ENCODE results near the gene CERS5.

CERS5 gene

GRCh38 chr12:50117057-50117622 lies 50.0 kb downstream of the CERS5 start:
- no peak overlapping the region for H3K4me3 ChIP-seq (ENCODE audit: low read depth, low read length, poor library complexity, severe bottlenecking)
- no peaks in the 10 kb centered on the region for H3F3A ChIP-seq (ENCODE audit: insufficient read depth, low read length)
- no peak overlapping the region for H3K4me2 ChIP-seq (ENCODE audit: low read length)
- no peaks in the 10 kb centered on the region for H3K27me3 ChIP-seq (ENCODE audit: insufficient read depth, low read length)
- H3K27ac ChIP-seq (ENCODE audit: low read depth, low read length, poor library complexity, severe bottlenecking), result no peak overlapping the region
- H2AFZ ChIP-seq (ENCODE audit: low read length), result no peak overlapping the region
- peaks cover 41% of the 10 kb centered on the region for H3K36me3 ChIP-seq (ENCODE audit: insufficient read depth, low read length)
- H3K9ac ChIP-seq (ENCODE audit: low read length), result no peak overlapping the region
- no peaks in the 10 kb centered on the region for H3K9me3 ChIP-seq (ENCODE audit: low read length)
- no peaks in the 10 kb centered on the region for H4K20me1 ChIP-seq (ENCODE audit: insufficient read depth, low read length)
- TF ChIP-seq CTCF (IDR thresholded peaks at IDR 0.05; ENCODE audit: low read length) (no peak), EZH2 (IDR thresholded peaks at IDR 0.05; ENCODE audit: borderline replicate concordance, low read length) (no peak)
- H3K4me1 ChIP-seq (ENCODE audit: insufficient read depth, low read length, severe bottlenecking), result peaks cover 11% of the 10 kb centered on the region
- peaks cover 24% of the 10 kb centered on the region for H3K79me2 ChIP-seq (ENCODE audit: insufficient read depth, low read length)
- no peaks in the 10 kb centered on the region for H3K9me2 ChIP-seq (ENCODE audit: low read depth, low read length)

- Histone ChIP-seq H3K36me3 (ENCODE audit: insufficient read depth, low read length) (peaks cover 7% of the 10 kb centered on the region; the same call in 1 of the 2 replicates), H3K27me3 (ENCODE audit: insufficient read depth, low read length) (no peaks in the 10 kb centered on the region), H3K27ac (ENCODE audit: low read depth, low read length, poor library complexity, severe bottlenecking) (peak overlapping the region; percentile 60), H3K9me3 (ENCODE audit: low read length) (no peaks in the 10 kb centered on the region), H2AFZ (ENCODE audit: low read length) (no peak overlapping the region), H3K9ac (ENCODE audit: low read length) (peak overlapping the region; percentile 79), H3K4me3 (ENCODE audit: low read depth, low read length, poor library complexity, severe bottlenecking) (peak overlapping the region; percentile 87), H3F3A (ENCODE audit: insufficient read depth, low read length) (no peaks in the 10 kb centered on the region), H3K79me2 (ENCODE audit: insufficient read depth, low read length) (peaks cover 24% of the 10 kb centered on the region), H3K4me2 (ENCODE audit: low read length) (peak overlapping the region; percentile 61), H4K20me1 (ENCODE audit: insufficient read depth, low read length) (no peaks in the 10 kb centered on the region), H3K4me1 (ENCODE audit: insufficient read depth, low read length, severe bottlenecking) (peaks cover 26% of the 10 kb centered on the region), H3K9me2 (ENCODE audit: low read depth, low read length) (no peaks in the 10 kb centered on the region)
- no peak for TF ChIP-seq CTCF (IDR thresholded peaks at IDR 0.05; ENCODE audit: low read length)
- no peak for TF ChIP-seq EZH2 (IDR thresholded peaks at IDR 0.05; ENCODE audit: borderline replicate concordance, low read length)
Measured at GRCh38 chr12:50112456-50113218, 54.5 kb downstream of the CERS5 start.

GRCh38 chr12:50111693-50112455 lies 55.3 kb downstream of the CERS5 start, which contains the start of gene COX14:
TSS of gene COX14 (plus strand) at chr12:50112236. CDS start at chr12:50120044, 7,808 bp downstream.
- TF ChIP-seq EZH2 (IDR thresholded peaks at IDR 0.05; ENCODE audit: borderline replicate concordance, low read length) (no peak), CTCF (IDR thresholded peaks at IDR 0.05; ENCODE audit: low read length) (no peak; the same call in 1 of the 2 replicates)
- Histone ChIP-seq H3K27me3 (ENCODE audit: insufficient read depth, low read length) (no peaks in the 10 kb centered on the region), H3K79me2 (ENCODE audit: insufficient read depth, low read length) (peaks cover 24% of the 10 kb centered on the region), H3K4me1 (ENCODE audit: insufficient read depth, low read length, severe bottlenecking) (peaks cover 26% of the 10 kb centered on the region), H3K9me2 (ENCODE audit: low read depth, low read length) (no peaks in the 10 kb centered on the region), H3K27ac (ENCODE audit: low read depth, low read length, poor library complexity, severe bottlenecking) (peak within 1 kb of the TSS; percentile 60), H3K36me3 (ENCODE audit: insufficient read depth, low read length) (peaks cover 7% of the 10 kb centered on the region; the same call in 1 of the 2 replicates), H2AFZ (ENCODE audit: low read length) (no peak within 1 kb of the TSS), H3K9ac (ENCODE audit: low read length) (peak within 1 kb of the TSS; percentile 79), H3K4me2 (ENCODE audit: low read length) (peak within 1 kb of the TSS; percentile 69), H3K9me3 (ENCODE audit: low read length) (no peaks in the 10 kb centered on the region), H3F3A (ENCODE audit: insufficient read depth, low read length) (no peaks in the 10 kb centered on the region), H4K20me1 (ENCODE audit: insufficient read depth, low read length) (no peaks in the 10 kb centered on the region), H3K4me3 (ENCODE audit: low read depth, low read length, poor library complexity, severe bottlenecking) (peak within 1 kb of the TSS; percentile 87)

Measured in OCI-LY1 (cell line).